GM12878 (cell line): Measurements from ENCODE around the gene SETD5. TPM values are rescaled to one million over a fixed set of nuclear protein-coding genes. Genes with fewer than 3 reads are reported as not detected.
A peak's percentile ranks its signal among the peaks of the same experiment; 100 is the strongest.

Experiments used
- ATAC-seq: fragments of 200-7000 bp; cut with Tn5 transposase; 3 replicates; pipeline ENCODE4 v1.9.1; 2020; ENCODE audit warnings: mild to moderate bottlenecking, moderate library complexity
- BruUV-seq: library from RNA; stranded (reverse); fragments of 400-500 nt; replicated peaks from 2 replicates; lab custom pipeline; 2021; lab: Mats Ljungman, UMichigan
- CTCF ChIA-PET: fragments of 300-600 bp; sonication (Branson Sonifier 250); formaldehyde crosslinking; extraction: SDS; loops from one replicate; lab custom pipeline; 2021; ENCODE audit warnings: inconsistent platforms; lab: Yijun Ruan, JAX
- POLR2A ChIA-PET: fragments of 350-600 bp; formaldehyde crosslinking; extraction: SDS; loops from one replicate; lab custom pipeline; 2021; ENCODE audit warnings: inconsistent platforms; lab: Charles Lee
- RAD21 ChIA-PET: fragments of 300-600 bp; sonication (Branson Sonifier 250); formaldehyde crosslinking; loops from one replicate; lab custom pipeline; 2023; ENCODE audit warnings: antibody characterized with exemption; ENCODE audit not compliant: unreplicated experiment; lab: Charles Lee
- SMC1A ChIA-PET: fragments of 300-600 bp; sonication (Branson Sonifier 250); formaldehyde crosslinking; loops from one replicate; lab custom pipeline; 2023; ENCODE audit not compliant: unreplicated experiment, uncharacterized antibody; lab: Charles Lee
- DNase-seq: peaks from one replicate; pipeline ENCODE4 v3.0.0-alpha.2; 2011; ENCODE audit warnings: low read depth, low spot score
- FAIRE-seq: peaks from 3 replicates; lab custom pipeline; 2011; peaks lifted over from hg19 to GRCh38; lab: Jason Lieb, UNC
- H2AFZ ChIP-seq: 2 replicates; pipeline ENCODE4 v1.6.0; 2011; ENCODE audit warnings: low read depth, low read length, control low read depth; ENCODE audit not compliant: control insufficient read depth
- H3K27ac ChIP-seq: 2 replicates; pipeline ENCODE4 v1.5.1; 2011; ENCODE audit warnings: control low read depth; ENCODE audit not compliant: control insufficient read depth, insufficient read depth
- H3K27me3 ChIP-seq, 2 experiments: replicated peaks in 1 of 2; 2 replicates each; pipeline versions ENCODE4 v1.6.0 to v1.6.1; 2011; ENCODE audit warnings: low read length in 1 of 2; ENCODE audit not compliant: control insufficient read depth in 2 of 2, insufficient read depth in 2 of 2
- H3K36me3 ChIP-seq, 2 experiments: 2 replicates each; pipeline ENCODE4 v1.5.1; 2011; ENCODE audit warnings: low read length in 1 of 2; ENCODE audit not compliant: control insufficient read depth in 2 of 2, insufficient read depth in 2 of 2
- H3K4me1 ChIP-seq: 2 replicates; pipeline ENCODE4 v1.6.1; 2011; ENCODE audit warnings: mild to moderate bottlenecking, low read length, moderate library complexity, mixed read lengths; ENCODE audit not compliant: control insufficient read depth, insufficient read depth
- H3K4me2 ChIP-seq: 2 replicates; pipeline ENCODE4 v1.6.0; 2011; ENCODE audit warnings: control low read depth; ENCODE audit not compliant: control insufficient read depth, insufficient read depth
- H3K4me3 ChIP-seq: fragments of 200-600 bp; sonication (generic); 2 replicates; pipeline ENCODE4 v1.5.1; 2016
- H3K79me2 ChIP-seq: 2 replicates; pipeline ENCODE4 v1.6.0; 2011; ENCODE audit warnings: low read length; ENCODE audit not compliant: control insufficient read depth, insufficient read depth
- H3K9ac ChIP-seq: 2 replicates; pipeline ENCODE4 v1.8.0; 2011; ENCODE audit warnings: low read length, control low read depth, mixed read lengths; ENCODE audit not compliant: control insufficient read depth, insufficient read depth
- H3K9me3 ChIP-seq: replicated peaks from 3 replicates; pipeline ENCODE4 v1.5.1; 2011; ENCODE audit warnings: mild to moderate bottlenecking, low read length; ENCODE audit not compliant: control insufficient read depth, insufficient read depth
- H4K20me1 ChIP-seq: 2 replicates; pipeline ENCODE4 v1.6.0; 2011; ENCODE audit not compliant: control insufficient read depth, insufficient read depth
- ASH2L ChIP-seq: fragments of 300-600, 200-600 bp; sonication (generic); IDR thresholded peaks from 2 replicates; pipeline ENCODE4 v1.6.1; 2017; ENCODE audit warnings: low read depth, mild to moderate bottlenecking, borderline replicate concordance
- ATF3 ChIP-seq: IDR thresholded peaks from 2 replicates; pipeline ENCODE4 v1.6.1; 2011; ENCODE audit warnings: low read depth, mild to moderate bottlenecking, low read length, moderate library complexity, borderline replicate concordance; ENCODE audit errors: extremely low read depth
- ATF7 ChIP-seq: fragments of 450-650 bp; IDR thresholded peaks from 2 replicates; pipeline ENCODE4 v1.6.1; 2016; ENCODE audit warnings: low read depth, mild to moderate bottlenecking
- BMI1 ChIP-seq: fragments of 450-650 bp; IDR thresholded peaks from 2 replicates; pipeline ENCODE4 v1.6.1; 2016; ENCODE audit warnings: mild to moderate bottlenecking, moderate library complexity, borderline replicate concordance
- CHD2 ChIP-seq: IDR thresholded peaks from 2 replicates; pipeline ENCODE4 v1.6.1; 2011; ENCODE audit warnings: low read depth, low read length, improper control_type of control experiment, borderline replicate concordance
- CTCF ChIP-seq, 3 experiments: IDR thresholded peaks in 2 of 3; conservative IDR thresholded peaks in 1 of 3; 2 replicates each; pipeline ENCODE4 v1.5.1; 2011; ENCODE audit warnings: low read depth in 3 of 3, low read length in 3 of 3, mild to moderate bottlenecking in 3 of 3, control low read depth in 2 of 3, moderate library complexity in 2 of 3, inconsistent platforms in 1 of 3, mixed read lengths in 1 of 3; ENCODE audit not compliant: control insufficient read depth in 2 of 3, insufficient read depth in 1 of 3; ENCODE audit errors: extremely low read depth in 1 of 3
- GATAD2B ChIP-seq: fragments of 450-650 bp; conservative IDR thresholded peaks from 2 replicates; pipeline ENCODE4 v1.6.1; 2017; ENCODE audit warnings: low read depth, mild to moderate bottlenecking, moderate library complexity
- HDAC2 ChIP-seq: fragments of 200-600 bp; sonication (generic); IDR thresholded peaks from 2 replicates; pipeline ENCODE4 v1.6.1; 2017
- NFIC ChIP-seq: IDR thresholded peaks from 2 replicates; pipeline ENCODE4 v1.6.1; 2012; ENCODE audit warnings: low read depth, mild to moderate bottlenecking, inconsistent platforms, low read length, moderate library complexity
- NFYA ChIP-seq: IDR thresholded peaks from 2 replicates; pipeline ENCODE4 v1.6.1; 2011; ENCODE audit warnings: low read depth, mild to moderate bottlenecking, low read length, improper control_type of control experiment, borderline replicate concordance
- SMC3 ChIP-seq: IDR thresholded peaks from 2 replicates; pipeline ENCODE4 v1.6.1; 2011; ENCODE audit warnings: low read length, improper control_type of control experiment, borderline replicate concordance
- SUZ12 ChIP-seq: fragments of 200-600 bp; sonication (generic); IDR thresholded peaks from one replicate; pipeline ENCODE4 v1.6.1; 2018; ENCODE audit warnings: antibody characterized with exemption, mild to moderate bottlenecking; ENCODE audit not compliant: unreplicated experiment
- TCF7 ChIP-seq: IDR thresholded peaks from 2 replicates; pipeline ENCODE4 v1.6.1; 2014; ENCODE audit warnings: antibody characterized with exemption, borderline replicate concordance
- YY1 ChIP-seq: IDR thresholded peaks from 2 replicates; pipeline ENCODE4 v1.6.1; 2011; ENCODE audit warnings: low read depth, mild to moderate bottlenecking, low read length
- WGBS: methylation state at CpG from one replicate; pipeline ENCODE4 v1.1.6; 2016; ENCODE audit warnings: low lambda C conversion rate; ENCODE audit not compliant: insufficient replicate concordance, insufficient coverage; ENCODE audit errors: missing lambda C conversion rate; 5-methylcytosine and 5-hydroxymethylcytosine counted together
- in situ Hi-C: fragments of 300-500 bp; cut with MboI; formaldehyde crosslinking; loops from 9 replicates; pipeline ENCODE4 v1.14.3; 2018; ENCODE audit warnings: mixed read lengths
- intact Hi-C: fragments of 100-400 bp; cut with micrococcal nuclease; formaldehyde crosslinking; loops from one replicate; pipeline ENCODE4 v1.14.2; 2022; ENCODE audit not compliant: unreplicated experiment
- polyA plus RNA-seq, 11 experiments: library from polyadenylated mRNA; depleted of rRNA in 4 of 11; unstranded in 6 of 11; stranded (reverse) in 5 of 11; fragments of >200 nt; fragmentation: Nextera tagmentation in 4 of 11; fragmentation: Illumina TruSeq in 1 of 11; extraction: Ambion mirVana in 4 of 11; extraction: Trizol in 1 of 11; gene quantifications; 1 replicate in 1 of 11; 2 replicates in 10 of 11; pipeline versions ENCODE4 v1.2.1 to v1.2.3, GENCODE V29; 2011 to 2016; ENCODE audit warnings: inconsistent platforms in 2 of 11, missing spikeins in 2 of 11, low read depth in 1 of 11
- total RNA-seq, 4 experiments: library from RNA; depleted of rRNA in 3 of 4; stranded (reverse); fragments of >200 nt in 3 of 4; fragmentation: Illumina TruSeq in 1 of 4; extraction: Trizol in 1 of 4; gene quantifications; 2 replicates each; pipeline versions ENCODE4 v1.2.1 to v1.2.3, GENCODE V29; 2013 to 2021
- TF ChIP-seq, protein P1 (sequence below): fragments of 450-650 bp; formaldehyde crosslinking; IDR thresholded peaks from 2 replicates; pipeline ENCODE4 v1.4.0; 2020; ENCODE audit warnings: mild to moderate bottlenecking, moderate library complexity

Gene SETD5
- total and polyA plus RNA-seq, 10 of the 15 experiments (the other 5 are each of a cell fraction or from before 2014, with no cell fraction given): 8.2 to 94.0 (median 55.4) TPM

GRCh38 chr3:9500108-9501050 is 103.0 kb downstream of the SETD5 start (continued):
- TF ChIP-seq CHD2 (no peak), SUZ12 (peak; percentile 63), YY1 (0 out of 2 replicates have a peak, but pooled peaks have one; percentile 22), BMI1 (no peak), ATF7 (no peak), GATAD2B (no peak), SMC3 (peak; percentile 17; the same call in 1 of the 2 replicates), CTCF (IDR thresholded peaks at IDR 0.05 in 2 of 3, conservative IDR thresholded peaks at IDR 0.05 in 1 of 3; ENCODE audit: control insufficient read depth in 2 of 3, extremely low read depth in 1 of 3, insufficient read depth in 1 of 3, low read depth in 3 of 3, low read length in 3 of 3) (peak; percentile 55 to 76 (median 68))

- ChIA-PET POLR2A (no interaction called here), RAD21 (interaction anchor here (0.6 kb wide), 1 partner anchor 1488 kb away, joined by 4 read pairs; no protein-coding TSS in a partner anchor)
These were observed 103.8 kb downstream of the SETD5 start for GRCh38 chr3:9501226-9501625.

More at GRCh38 chr3:9501226-9501625, 103.8 kb downstream of the SETD5 start:
- no TSS peak for BruUV-seq
- SMC1A ChIA-PET: no interaction called here
- Histone ChIP-seq H3K9ac (no peak overlapping the region), H2AFZ (no peak overlapping the region), H3K36me3 (no peaks in the 10 kb centered on the region), H3K4me1 (peaks cover 2% of the 10 kb centered on the region; the same call in 1 of the 2 replicates), H3K27ac (no peak overlapping the region), H3K9me3 (no peaks in the 10 kb centered on the region), H3K4me3 (no peak overlapping the region), H4K20me1 (no peaks in the 10 kb centered on the region)
- CTCF ChIA-PET: interaction anchor here (0.8 to 5.2 kb wide), 10 partner anchors 17 to 430 kb away, joined by 3 to 45 read pairs (median 3); partner anchors contain the start of genes MTMR14 and THUMPD3
- FAIRE-seq (no peak), DNase-seq (no peak)
- intact Hi-C loops: loop anchor here (5.0 to 10.0 kb wide), 2 partner anchors 151 to 526 kb away; no protein-coding TSS in a partner anchor
- no peak for TF ChIP-seq ASH2L
- TF ChIP-seq TCF7: no peak
- TF ChIP-seq ATF3: no peak
- no peak for TF ChIP-seq NFIC
- TF ChIP-seq SMC3: no peak
- no peak for TF ChIP-seq HDAC2
- TF ChIP-seq, protein P1, sequence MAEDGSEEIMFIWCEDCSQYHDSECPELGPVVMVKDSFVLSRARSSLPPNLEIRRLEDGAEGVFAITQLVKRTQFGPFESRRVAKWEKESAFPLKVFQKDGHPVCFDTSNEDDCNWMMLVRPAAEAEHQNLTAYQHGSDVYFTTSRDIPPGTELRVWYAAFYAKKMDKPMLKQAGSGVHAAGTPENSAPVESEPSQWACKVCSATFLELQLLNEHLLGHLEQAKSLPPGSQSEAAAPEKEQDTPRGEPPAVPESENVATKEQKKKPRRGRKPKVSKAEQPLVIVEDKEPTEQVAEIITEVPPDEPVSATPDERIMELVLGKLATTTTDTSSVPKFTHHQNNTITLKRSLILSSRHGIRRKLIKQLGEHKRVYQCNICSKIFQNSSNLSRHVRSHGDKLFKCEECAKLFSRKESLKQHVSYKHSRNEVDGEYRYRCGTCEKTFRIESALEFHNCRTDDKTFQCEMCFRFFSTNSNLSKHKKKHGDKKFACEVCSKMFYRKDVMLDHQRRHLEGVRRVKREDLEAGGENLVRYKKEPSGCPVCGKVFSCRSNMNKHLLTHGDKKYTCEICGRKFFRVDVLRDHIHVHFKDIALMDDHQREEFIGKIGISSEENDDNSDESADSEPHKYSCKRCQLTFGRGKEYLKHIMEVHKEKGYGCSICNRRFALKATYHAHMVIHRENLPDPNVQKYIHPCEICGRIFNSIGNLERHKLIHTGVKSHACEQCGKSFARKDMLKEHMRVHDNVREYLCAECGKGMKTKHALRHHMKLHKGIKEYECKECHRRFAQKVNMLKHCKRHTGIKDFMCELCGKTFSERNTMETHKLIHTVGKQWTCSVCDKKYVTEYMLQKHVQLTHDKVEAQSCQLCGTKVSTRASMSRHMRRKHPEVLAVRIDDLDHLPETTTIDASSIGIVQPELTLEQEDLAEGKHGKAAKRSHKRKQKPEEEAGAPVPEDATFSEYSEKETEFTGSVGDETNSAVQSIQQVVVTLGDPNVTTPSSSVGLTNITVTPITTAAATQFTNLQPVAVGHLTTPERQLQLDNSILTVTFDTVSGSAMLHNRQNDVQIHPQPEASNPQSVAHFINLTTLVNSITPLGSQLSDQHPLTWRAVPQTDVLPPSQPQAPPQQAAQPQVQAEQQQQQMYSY (CRISPR knock-in tag): no peak
- no peak for TF ChIP-seq NFYA
- TF ChIP-seq GATAD2B: no peak
- TF ChIP-seq, all 136 proteins: peak for 0
- WGBS: 25% methylated on average over 6 of the region's 6 CpGs
- Histone ChIP-seq H3K27me3 (peaks cover 1 to 8% of the 10 kb centered on the region in 2 experiments), H3K79me2 (no peaks in the 10 kb centered on the region), H3K4me2 (no peak overlapping the region)
- no peak for ATAC-seq
- in situ Hi-C loops: loop anchor here (5.0 kb wide), 1 partner anchor 226 kb away; no protein-coding TSS in a partner anchor
